ENCODE results near the gene LHX3. TPM values are rescaled to one million over a fixed set of nuclear protein-coding genes. Genes with fewer than 3 reads are reported as not detected.

Gene LHX3
- total RNA-seq, 2 donors from 2014 or later: 1.3 TPM; not detected in 1

GRCh38 chr9:136251264-136252115, 46.6 kb upstream of the LHX3 start:
- Histone ChIP-seq H3K27ac (no peak overlapping the region), H3K4me1 (replicated peaks) (no peaks in the 10 kb centered on the region), H3K9me3 (no peaks in the 10 kb centered on the region), H3K27me3 (replicated peaks; ENCODE audit: insufficient read depth) (no peaks in the 10 kb centered on the region), H3K4me3 (no peak overlapping the region), H3K36me3 (no peaks in the 10 kb centered on the region)
- intact Hi-C loops (cut with DNase I): no loop called here
- DNase-seq (ENCODE audit: low spot score): no peak
- TF ChIP-seq POLR2AphosphoS5 (IDR thresholded peaks at IDR 0.05): no peak
- no peak for TF ChIP-seq POLR2A (IDR thresholded peaks at IDR 0.05)
- no peak for TF ChIP-seq CTCF (IDR thresholded peaks at IDR 0.05)
- WGBS: 85% methylated on average over 41 of the region's 50 CpGs

DNA sequence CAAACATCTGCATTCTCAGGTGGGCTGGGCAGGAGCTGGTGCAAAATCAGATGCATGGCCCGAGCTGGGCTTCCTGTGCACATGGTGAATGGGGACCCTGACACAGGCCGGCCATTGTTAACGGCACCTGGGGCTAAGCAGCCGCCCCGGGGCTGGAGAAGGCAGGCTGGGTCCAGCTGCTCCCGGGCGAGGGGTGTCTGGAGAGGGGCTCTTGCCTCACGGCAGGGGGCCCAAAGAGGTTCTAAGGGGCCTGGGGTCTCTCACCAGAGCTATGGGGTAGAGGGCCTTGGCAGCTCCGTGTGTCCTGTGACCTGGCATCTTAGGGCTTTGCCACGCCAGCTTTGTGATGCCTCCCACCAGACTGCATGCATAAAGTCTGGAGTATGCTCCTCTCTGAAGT, 45.7 kb upstream of the LHX3 start:
- DNase-seq (ENCODE audit: low spot score): no peak
- Histone ChIP-seq H3K27ac (no peak overlapping the region), H3K4me3 (no peak overlapping the region), H3K36me3 (no peaks in the 10 kb centered on the region), H3K27me3 (replicated peaks; ENCODE audit: insufficient read depth) (no peaks in the 10 kb centered on the region), H3K9me3 (no peaks in the 10 kb centered on the region), H3K4me1 (replicated peaks) (no peaks in the 10 kb centered on the region)
- 65% methylated on average over 10 of the region's 10 CpGs for WGBS
- no peak for TF ChIP-seq POLR2A (IDR thresholded peaks at IDR 0.05)
- TF ChIP-seq POLR2AphosphoS5 (IDR thresholded peaks at IDR 0.05): no peak
- no peak for TF ChIP-seq CTCF (IDR thresholded peaks at IDR 0.05)
- intact Hi-C loops (cut with DNase I): no loop called here

- no peaks in the 10 kb centered on the region for H3K27me3 ChIP-seq (replicated peaks; ENCODE audit: insufficient read depth)
- H3K9me3 ChIP-seq: no peaks in the 10 kb centered on the region
- H3K36me3 ChIP-seq: no peaks in the 10 kb centered on the region
- H3K4me1 ChIP-seq (replicated peaks): peaks cover under 1% of the 10 kb centered on the region
- TF ChIP-seq CTCF (IDR thresholded peaks at IDR 0.05) (no peak), POLR2AphosphoS5 (IDR thresholded peaks at IDR 0.05) (no peak)
- intact Hi-C loops (cut with DNase I): no loop called here
- no peak overlapping the region for H3K4me3 ChIP-seq
- no peak for DNase-seq (ENCODE audit: low spot score)
- WGBS: 55% methylated on average over 30 of the region's 30 CpGs
- H3K27ac ChIP-seq: no peak overlapping the region
Observed at GRCh38 chr9:136249877-136250559, 45.1 kb upstream of the LHX3 start.

GRCh38 chr9:136248951-136249876, 44.3 kb upstream of the LHX3 start:
- no peak overlapping the region for H3K27ac ChIP-seq
- intact Hi-C loops (cut with DNase I): no loop called here
- H3K4me1 ChIP-seq (replicated peaks): peaks cover 7% of the 10 kb centered on the region
- WGBS: 64% methylated on average over 27 of the region's 30 CpGs
- H3K9me3 ChIP-seq: no peaks in the 10 kb centered on the region
- no peaks in the 10 kb centered on the region for H3K36me3 ChIP-seq
- H3K27me3 ChIP-seq (replicated peaks; ENCODE audit: insufficient read depth): no peaks in the 10 kb centered on the region
- no peak for DNase-seq (ENCODE audit: low spot score)
- TF ChIP-seq CTCF (IDR thresholded peaks at IDR 0.05): no peak
- no peak for TF ChIP-seq POLR2A (IDR thresholded peaks at IDR 0.05)
- TF ChIP-seq POLR2AphosphoS5 (IDR thresholded peaks at IDR 0.05): no peak
- no peak overlapping the region for H3K4me3 ChIP-seq

All from prostate gland (tissue), 2 donors.